Stimulated activated CD4-positive, alpha-beta T cell treated with anti-CD3 and anti-CD28 coated beads, Interleukin-1b, Interleukin-23, amount 100 ng/mL, for 48 hours (primary cell): ENCODE data around the gene NOP14.
"Not testable (repeated sequence)": the region's sequence is repeated elsewhere in the genome, so short reads cannot be mapped to it uniquely, and the experiment has no call there.

Experiments
- DNase-seq: peaks from one replicate; pipeline ENCODE4 v3.0.0-alpha.2; 2020

NOP14 gene

GRCh38 chr4:2961421-2961810 is 1.8 kb downstream of the NOP14 start:
- DNase-seq, result no peak

GRCh38 chr4:2960450-2960849 is 2.8 kb downstream of the NOP14 start:
- DNase-seq, result not testable (repeated sequence)

DNA sequence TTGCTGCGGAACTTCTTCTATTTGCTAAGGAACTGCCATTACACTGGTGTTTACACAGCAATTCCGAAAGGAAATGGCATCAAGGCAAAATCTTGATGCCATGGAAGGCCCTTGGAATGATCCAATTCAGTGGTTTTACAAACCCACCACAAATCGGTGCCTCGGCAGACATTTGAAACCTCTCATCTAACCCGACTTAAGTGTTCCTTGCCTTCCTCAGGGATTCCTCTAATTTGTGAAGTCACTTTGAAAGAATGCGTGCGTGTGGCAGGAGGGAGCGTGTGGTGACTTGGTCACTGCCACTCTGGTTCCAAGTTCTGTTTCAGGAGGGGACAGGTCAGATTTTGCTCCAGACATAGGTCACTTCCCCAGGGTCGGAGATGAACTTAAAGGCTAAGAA is 4.8 kb downstream of the NOP14 start:
- DNase-seq, result no peak

DNA sequence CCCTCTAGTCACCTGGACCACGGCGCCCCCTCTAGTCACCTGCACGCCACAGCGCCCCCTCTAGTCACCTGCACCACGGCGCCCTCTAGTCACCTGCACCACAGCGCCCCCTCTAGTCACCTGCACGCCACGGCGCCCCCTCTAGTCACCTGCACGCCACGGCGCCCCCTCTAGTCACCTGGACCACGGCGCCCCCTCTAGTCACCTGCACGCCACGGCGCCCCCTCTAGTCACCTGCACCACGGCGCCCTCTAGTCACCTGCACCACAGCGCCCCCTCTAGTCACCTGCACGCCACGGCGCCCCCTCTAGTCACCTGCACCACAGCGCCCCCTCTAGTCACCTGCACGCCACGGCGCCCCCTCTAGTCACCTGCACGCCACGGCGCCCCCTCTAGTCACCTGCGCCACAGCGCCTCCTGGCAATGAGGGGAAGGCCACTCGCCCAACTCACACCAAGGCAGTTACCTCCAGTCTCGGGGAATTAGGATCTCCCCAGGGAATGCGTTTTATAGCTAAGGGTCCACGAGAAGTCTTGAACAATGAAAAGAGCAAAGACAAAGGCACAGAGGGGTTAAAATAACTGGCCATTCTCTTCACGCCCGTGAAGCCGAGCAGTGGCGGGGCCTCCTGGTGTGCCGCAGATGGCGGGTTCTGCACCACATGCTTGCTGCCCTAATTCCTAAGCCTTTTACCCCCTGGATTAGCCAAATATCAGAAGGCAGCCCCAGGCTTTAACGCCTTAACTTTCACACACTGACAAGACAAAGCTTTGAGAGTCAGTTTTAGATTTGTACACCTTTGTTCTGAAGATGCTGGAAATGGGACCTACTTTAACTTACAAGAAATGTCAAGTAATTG is 7.8 kb downstream of the NOP14 start:
- not testable (repeated sequence) for DNase-seq

GRCh38 chr4:2954358-2955185 is 8.6 kb downstream of the NOP14 start:
- DNase-seq, result peak; percentile 88

GRCh38 chr4:2953496-2953895 is 9.7 kb downstream of the NOP14 start:
- DNase-seq, result no peak

DNA sequence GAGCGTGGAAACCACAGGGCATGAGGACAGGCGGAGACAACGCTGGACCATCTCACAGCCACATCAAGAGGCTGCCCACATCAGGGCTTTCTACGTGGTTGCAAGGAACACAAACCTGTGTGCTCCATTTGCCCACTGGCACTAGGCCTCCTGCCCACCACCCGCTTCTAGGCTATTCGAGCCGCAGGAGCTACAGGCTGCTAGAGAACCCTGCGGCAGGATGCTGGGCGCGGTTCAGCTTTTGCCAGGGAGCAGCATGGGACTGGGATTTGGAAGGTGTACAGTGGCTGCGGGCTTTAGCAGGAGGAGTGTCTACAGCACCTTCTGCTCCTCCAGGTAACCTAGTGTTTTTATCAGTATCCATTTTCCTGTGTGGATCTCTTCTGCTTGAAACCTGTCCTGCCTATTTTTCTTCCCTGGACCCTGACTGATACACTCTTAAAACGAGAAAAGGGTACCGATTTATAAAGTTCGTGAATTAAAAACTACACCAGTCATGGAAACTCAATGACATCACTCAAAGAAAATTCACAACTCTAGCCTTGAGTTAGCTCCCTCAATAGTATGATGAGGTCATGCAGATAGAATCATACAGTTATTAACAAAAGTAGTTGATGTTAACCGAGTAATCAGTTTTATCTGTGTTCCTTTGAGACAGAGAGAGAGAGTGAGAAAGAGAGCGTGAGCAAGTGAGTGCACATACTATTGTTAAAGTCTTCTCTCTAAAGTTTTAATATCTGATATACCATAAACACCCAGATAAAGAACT is 12.8 kb downstream of the NOP14 start:
- no peak for DNase-seq

DNA sequence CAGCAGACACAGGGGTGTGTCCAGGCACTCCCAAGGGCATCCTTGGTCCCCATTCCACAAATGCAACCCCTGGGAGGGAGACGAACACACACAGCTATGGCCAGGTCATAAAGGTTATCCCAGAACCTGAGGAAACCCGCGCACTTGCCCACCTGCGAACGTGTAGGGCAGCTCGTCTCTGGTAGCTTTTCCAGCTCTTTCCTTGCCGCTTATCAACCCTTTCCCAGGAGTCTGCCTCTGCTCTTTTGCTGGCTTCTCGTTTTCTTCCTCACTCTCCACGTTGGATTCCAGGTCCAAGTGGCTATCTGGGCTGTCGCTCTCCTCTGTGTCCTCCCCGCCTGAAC is 13.5 kb downstream of the NOP14 start:
- DNase-seq, result no peak

DNA sequence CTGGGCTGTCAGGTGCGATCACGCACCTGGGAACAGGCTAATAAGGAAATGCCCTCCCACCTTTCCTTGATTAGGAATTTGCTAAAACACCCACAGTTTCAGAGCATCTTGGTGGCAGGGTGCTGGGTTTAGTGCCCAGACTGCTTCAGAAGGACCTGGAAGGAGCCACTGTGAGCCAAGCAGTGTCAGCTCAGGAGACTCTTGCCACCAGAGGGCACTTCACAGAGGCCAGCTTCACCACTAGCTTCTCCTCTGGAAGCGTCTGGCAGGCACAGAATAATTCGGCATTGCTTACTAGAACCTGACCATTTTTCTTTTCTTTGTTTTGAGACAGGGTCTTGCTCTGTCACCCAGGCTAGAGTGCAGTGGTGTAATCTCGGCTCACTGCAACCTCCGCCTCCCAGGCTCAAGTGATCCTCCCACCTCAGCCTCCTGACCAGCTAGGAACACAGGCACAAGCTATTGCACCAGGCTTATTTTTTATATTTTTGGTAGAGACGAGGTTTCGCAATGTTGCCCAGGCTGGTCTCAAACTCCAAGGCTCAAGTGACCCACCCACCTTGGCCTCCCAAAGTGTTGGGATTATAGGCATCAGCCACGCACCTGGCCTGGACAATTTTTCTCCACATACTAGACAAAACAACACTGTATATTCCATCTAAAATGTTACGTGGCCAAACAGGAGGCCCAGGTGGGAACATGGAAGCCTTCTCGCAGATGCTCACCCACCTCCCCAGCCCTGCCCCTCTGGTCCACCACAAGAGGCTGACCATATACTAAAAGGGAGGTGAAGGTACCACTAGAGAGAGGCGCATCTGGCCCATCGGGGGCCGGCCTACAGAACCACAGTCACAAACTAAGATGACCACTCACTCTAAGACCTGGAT is 14.1 kb downstream of the NOP14 start:
- no peak for DNase-seq

DNA sequence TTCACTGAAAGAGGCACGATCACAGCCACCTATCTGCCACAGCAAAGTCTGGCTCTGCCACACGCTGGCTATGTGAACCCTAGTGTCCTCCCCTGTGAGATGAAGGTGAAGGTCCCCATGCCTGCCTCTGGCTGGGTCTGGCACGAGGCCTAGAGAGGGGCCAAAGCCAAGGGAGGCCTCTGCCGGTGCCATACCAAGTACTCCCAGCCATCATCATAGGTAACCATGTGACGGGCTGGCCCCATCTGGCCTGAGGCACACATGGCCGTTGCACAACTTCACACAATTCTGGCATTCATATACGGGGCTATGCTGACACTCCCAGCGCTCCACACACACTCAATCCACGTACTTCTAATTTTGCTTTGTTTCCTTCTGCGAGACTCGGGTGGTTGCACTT is 15.3 kb downstream of the NOP14 start:
- no peak for DNase-seq

GRCh38 chr4:2946812-2947600 is 16.2 kb downstream of the NOP14 start:
- DNase-seq, result no peak

- not testable (repeated sequence) for DNase-seq
Observed at GRCh38 chr4:2945619-2946604, 17.3 kb downstream of the NOP14 start.

DNA sequence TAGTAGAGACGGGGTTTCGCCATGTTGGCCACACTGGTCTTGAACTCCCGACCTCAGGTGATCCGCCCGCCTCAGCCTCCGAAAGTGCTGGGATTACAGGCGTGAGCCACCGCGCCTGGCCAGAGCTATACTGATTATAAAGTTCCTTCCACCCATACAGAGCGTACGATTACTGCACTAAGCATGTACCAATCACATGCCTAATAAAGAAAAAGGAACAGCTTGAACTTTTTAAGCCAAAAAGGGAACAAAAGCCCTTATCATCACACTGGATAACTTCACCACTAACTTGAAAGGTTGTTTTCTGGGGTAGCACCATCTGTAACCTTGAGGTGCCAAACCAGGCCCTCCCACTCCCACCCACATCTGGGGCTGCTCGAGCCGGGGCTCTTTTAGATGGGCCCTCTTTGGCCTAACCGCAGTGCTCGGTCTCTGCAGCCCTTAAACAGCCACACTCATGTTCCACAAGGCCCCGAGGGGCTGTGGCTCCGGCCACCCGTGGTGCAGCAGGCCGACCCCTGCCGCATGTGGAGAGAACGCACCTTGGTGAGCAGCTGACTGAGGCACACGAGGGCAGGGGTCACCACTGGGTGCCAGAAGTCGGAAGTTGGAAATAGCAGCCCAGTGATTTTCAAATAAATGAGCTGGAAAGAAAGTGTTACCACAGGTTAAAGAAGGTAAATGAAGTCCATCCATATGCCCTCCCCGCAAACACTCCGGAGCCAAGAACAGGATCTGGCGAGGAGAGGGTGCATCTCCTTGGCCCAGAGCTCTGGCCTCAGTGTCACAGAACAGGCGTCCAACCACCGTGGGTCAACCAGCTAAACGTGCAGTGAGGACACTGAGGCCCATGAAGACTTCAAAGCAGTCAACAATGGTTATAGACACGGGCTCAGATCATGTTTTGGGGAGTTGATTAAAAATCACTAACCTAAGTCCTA is 18.4 kb downstream of the NOP14 start:
- DNase-seq, result no peak

DNA sequence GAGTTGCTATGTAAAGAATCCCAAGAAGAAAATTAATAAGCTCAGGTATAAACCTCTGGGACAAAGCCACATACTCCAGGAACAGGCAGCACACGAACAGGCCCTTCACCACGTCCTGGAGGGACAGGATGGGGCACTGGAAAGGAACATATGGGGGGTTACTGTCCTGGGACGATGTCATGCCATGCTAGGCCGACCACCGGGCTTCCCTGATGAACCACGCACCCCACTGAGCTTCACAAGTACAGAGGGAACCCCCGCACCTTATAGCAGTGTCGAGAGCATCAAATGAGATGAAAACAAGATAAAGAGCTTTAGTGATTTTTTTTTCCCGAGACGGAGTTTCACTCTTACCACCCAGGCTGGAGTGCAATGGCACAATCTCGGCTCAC is 19.1 kb downstream of the NOP14 start:
- no peak for DNase-seq

DNA sequence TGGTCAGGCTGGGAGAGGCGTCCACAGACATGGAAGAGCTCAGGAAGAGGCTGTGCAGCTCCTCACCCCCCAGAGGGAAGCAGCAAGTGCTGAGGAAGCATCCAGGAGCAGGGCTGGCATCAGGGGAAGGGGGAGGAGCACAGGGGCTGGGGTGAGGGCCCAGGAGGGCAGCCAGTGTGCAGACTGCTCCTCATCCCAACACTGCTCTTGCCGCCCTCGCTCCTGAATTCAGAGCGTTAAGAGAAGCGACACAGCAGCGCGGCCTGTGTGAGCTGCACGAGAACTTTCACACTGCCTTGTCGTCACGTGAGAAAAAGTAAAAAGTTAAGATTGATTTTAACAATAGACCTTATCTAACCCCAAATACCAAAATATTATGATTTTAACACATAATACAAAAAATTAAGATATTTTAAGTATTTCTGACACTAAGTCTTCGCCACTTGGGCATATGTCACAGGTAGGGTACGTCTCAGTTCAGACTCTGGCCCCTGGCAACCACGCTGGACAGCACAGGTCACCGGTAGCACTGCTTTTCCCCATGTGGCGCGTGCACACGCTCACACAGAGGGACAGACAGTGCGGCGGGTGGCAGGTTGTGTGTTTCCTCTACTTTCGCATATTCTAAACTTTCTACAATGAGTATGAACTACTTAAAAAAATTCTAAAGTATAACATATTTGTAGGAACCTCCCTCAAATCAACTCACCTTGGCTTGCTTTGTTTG is 19.7 kb downstream of the NOP14 start:
- DNase-seq, result no peak

DNA sequence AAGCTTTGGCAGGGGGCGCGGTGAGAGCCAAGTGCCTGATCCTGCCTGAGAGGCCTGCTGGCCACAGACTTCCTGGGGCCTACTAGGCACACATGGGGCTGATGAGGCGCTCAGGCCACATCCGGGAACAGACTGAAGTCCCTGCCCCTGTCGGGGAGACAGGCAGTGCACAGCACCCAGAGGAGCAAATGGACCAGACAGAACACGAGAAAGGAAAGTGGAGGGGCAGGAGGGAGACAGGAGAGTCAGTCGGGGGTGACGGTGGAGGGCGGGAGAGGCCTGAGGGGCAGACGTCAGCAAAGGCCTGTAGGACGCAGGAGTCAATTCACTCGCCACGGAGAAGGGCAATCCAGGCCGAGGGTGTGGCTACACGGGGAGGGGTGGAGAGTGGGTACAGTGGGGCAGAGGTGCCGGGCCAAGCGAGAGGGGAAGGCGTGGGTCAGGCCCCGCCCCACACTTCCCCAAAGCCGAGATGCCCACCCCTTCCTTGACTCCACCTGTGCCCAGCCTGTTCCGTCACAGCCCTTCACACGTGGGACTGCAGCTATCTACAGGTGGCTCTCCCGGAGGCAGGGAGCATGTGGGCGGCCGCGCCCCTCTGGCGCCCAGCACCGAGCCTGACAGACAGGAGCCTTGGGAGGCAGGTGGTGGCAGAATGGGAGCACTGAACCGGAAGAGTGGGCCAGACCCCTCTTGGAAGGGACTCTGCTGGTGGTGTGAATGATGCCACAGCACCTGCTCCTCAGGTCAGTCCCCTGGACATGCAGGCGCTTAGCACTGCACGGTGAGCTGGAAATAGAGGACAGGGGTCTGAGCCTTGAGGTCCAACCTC is 20.5 kb downstream of the NOP14 start:
- DNase-seq, result no peak

GRCh38 chr4:2942037-2942531 is 21.1 kb downstream of the NOP14 start:
- no peak for DNase-seq
